Measurements from ENCODE around the gene ETS1. TPM values are rescaled to one million over a fixed set of nuclear protein-coding genes. Genes with fewer than 3 reads are reported as not detected.

The ETS1 gene
- total RNA-seq, 4 donors from 2014 or later = 16.8 to 24.9 (median 21.8) TPM

DNA sequence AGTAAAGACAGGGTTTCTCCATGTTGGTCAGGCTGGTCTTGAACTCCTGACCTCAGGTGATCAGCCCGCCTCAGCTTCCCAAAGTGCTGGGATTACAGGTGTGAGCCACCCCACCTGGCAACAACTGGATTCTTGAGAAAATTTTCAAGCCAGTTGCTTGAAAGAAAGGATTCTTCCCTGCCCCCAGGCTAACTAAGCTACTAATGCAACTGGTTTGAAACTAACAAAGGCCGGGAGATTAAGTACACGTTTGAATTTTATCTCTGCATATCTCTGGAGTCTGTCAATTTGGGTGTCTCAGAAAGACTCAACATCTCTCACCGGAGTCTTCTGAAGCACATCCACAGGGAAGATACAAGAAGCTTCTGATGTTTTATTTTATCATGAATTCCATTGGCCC, 10.7 kb upstream of the ETS1 start:
- no peak overlapping the region for H3K4me3 ChIP-seq
- DNase-seq = no peak
- no peak for ATAC-seq
- no peak for TF ChIP-seq POLR2A (IDR thresholded peaks at IDR 0.05)
- TF ChIP-seq, protein P1, sequence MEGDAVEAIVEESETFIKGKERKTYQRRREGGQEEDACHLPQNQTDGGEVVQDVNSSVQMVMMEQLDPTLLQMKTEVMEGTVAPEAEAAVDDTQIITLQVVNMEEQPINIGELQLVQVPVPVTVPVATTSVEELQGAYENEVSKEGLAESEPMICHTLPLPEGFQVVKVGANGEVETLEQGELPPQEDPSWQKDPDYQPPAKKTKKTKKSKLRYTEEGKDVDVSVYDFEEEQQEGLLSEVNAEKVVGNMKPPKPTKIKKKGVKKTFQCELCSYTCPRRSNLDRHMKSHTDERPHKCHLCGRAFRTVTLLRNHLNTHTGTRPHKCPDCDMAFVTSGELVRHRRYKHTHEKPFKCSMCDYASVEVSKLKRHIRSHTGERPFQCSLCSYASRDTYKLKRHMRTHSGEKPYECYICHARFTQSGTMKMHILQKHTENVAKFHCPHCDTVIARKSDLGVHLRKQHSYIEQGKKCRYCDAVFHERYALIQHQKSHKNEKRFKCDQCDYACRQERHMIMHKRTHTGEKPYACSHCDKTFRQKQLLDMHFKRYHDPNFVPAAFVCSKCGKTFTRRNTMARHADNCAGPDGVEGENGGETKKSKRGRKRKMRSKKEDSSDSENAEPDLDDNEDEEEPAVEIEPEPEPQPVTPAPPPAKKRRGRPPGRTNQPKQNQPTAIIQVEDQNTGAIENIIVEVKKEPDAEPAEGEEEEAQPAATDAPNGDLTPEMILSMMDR (IDR thresholded peaks at IDR 0.05 in 4 of 5, conservative IDR thresholded peaks at IDR 0.05 in 1 of 5) = no peak
- intact Hi-C loops (cut with DNase I; ENCODE audit: low total_unique reads) (no loop called here), in situ Hi-C loops (cut with MboI; ENCODE audit: low sequenced_read_pairs in 4 of 4) (no loop called here)
- H3K27ac ChIP-seq = no peak overlapping the region
- H3K9me3 ChIP-seq = no peaks in the 10 kb centered on the region
- H3K4me1 ChIP-seq = no peaks in the 10 kb centered on the region
- no peaks in the 10 kb centered on the region for H3K36me3 ChIP-seq
- no peaks in the 10 kb centered on the region for H3K27me3 ChIP-seq

DNA sequence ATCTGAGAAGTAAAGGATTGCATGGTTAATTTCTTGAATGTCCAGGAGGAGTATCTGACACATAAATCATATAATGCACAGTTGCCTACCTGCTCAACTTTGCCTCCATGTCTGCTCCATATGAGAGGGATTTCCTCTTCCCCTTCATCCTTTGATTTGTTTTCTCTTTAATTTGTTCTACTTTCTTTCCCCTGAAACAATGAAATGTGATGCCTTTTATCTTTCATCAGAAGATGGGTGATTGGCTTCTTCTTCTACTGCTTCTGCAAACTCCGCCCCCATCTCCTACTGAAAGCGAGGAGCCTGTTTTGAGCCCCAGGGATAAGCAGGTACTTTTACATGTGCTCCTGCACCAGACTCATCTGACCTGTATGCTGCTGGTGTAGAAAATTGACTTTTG, 9.9 kb upstream of the ETS1 start:
- H3K9me3 ChIP-seq = no peaks in the 10 kb centered on the region
- intact Hi-C loops (cut with DNase I; ENCODE audit: low total_unique reads) = no loop called here
- no peaks in the 10 kb centered on the region for H3K4me1 ChIP-seq
- DNase-seq (no peak), ATAC-seq (no peak)
- no peak overlapping the region for H3K27ac ChIP-seq
- no peak overlapping the region for H3K4me3 ChIP-seq
- H3K36me3 ChIP-seq = no peaks in the 10 kb centered on the region
- TF ChIP-seq, protein P1 (IDR thresholded peaks at IDR 0.05 in 4 of 5, conservative IDR thresholded peaks at IDR 0.05 in 1 of 5) = no peak
- no peak for TF ChIP-seq POLR2A (IDR thresholded peaks at IDR 0.05)
- in situ Hi-C loops (cut with MboI; ENCODE audit: low sequenced_read_pairs in 4 of 4) = no loop called here
- H3K27me3 ChIP-seq = no peaks in the 10 kb centered on the region

DNA sequence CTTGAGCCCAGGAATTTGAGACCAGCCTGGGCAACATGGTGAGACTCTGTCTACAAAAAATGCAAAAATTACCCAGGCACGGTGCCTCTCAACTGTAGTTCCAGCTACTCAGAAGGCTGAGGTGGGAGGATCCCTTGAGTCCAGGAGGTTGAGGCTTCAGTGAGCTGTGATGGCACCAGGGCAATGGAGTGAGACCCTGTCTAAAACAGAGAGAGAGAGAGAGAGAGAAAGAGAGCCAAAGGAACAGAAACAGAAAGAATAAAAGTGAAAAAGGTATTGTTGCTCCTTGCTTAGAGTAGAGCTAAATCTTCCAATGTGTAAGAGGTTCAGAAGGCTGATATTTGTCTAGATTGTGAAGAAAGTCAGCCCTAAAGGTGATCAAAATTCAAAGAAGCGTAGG, 8.9 kb upstream of the ETS1 start:
- no peak overlapping the region for H3K27ac ChIP-seq
- H3K9me3 ChIP-seq = no peaks in the 10 kb centered on the region
- no peaks in the 10 kb centered on the region for H3K27me3 ChIP-seq
- no peaks in the 10 kb centered on the region for H3K4me1 ChIP-seq
- H3K36me3 ChIP-seq = no peaks in the 10 kb centered on the region
- no peak overlapping the region for H3K4me3 ChIP-seq
- ATAC-seq (no peak), DNase-seq (no peak)
- TF ChIP-seq, protein P1 (IDR thresholded peaks at IDR 0.05 in 4 of 5, conservative IDR thresholded peaks at IDR 0.05 in 1 of 5) = no peak
- no peak for TF ChIP-seq POLR2A (IDR thresholded peaks at IDR 0.05)
- in situ Hi-C loops (cut with MboI; ENCODE audit: low sequenced_read_pairs in 4 of 4) = no loop called here
- intact Hi-C loops (cut with DNase I; ENCODE audit: low total_unique reads) = no loop called here

DNA sequence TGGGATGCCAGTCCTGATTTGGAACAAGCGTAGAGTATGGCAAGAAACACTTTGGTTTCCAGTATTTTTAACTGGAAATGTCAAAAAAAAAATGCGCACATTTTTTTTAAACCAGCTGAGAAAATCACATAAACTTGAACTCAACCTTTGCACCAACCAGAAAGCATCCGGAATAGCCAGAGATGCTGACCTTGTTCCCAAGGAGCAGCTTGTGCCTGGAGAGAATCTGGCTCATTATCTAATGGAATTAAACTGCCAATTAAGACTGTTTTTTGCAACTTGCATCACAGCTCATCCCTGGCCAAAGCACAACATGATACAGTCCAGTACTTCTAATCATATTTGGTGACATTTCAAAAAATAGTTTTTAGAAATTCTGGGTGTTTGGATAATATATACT, 8.4 kb upstream of the ETS1 start:
- no peaks in the 10 kb centered on the region for H3K4me1 ChIP-seq
- ATAC-seq = no peak

DNA sequence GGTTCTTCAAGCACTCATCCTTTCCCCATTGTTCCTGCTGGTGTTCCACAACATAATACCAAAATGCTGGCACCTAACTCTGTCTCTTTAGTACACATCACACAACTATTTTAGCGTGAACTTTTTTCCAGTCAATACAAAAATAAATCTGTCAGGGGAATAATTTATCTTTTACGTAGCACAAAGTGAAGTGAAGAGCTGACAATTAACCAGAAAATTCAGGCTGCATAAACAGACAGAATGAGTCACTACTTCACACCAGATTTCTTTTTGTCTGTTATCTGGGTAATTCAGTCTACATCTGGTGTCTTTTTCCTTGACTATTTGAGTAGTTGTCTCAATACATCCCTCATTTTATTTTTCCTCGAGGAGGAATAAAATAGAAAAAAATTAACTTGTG, 7.9 kb upstream of the ETS1 start:
- DNase-seq = no peak
- intact Hi-C loops (cut with DNase I; ENCODE audit: low total_unique reads) = no loop called here
- in situ Hi-C loops (cut with MboI; ENCODE audit: low sequenced_read_pairs in 4 of 4) = no loop called here
- no peak for ATAC-seq
- Histone ChIP-seq H3K9me3 (no peaks in the 10 kb centered on the region), H3K4me3 (no peak overlapping the region), H3K27ac (no peak overlapping the region), H3K36me3 (no peaks in the 10 kb centered on the region), H3K4me1 (no peaks in the 10 kb centered on the region), H3K27me3 (no peaks in the 10 kb centered on the region)
- TF ChIP-seq, protein P1 (IDR thresholded peaks at IDR 0.05 in 4 of 5, conservative IDR thresholded peaks at IDR 0.05 in 1 of 5) = no peak
- TF ChIP-seq POLR2A (IDR thresholded peaks at IDR 0.05) = no peak

More for the DNA sequence above, 8.4 kb upstream of the ETS1 start:
- no peak overlapping the region for H3K4me3 ChIP-seq
- intact Hi-C loops (cut with DNase I; ENCODE audit: low total_unique reads) (no loop called here), in situ Hi-C loops (cut with MboI; ENCODE audit: low sequenced_read_pairs in 4 of 4) (no loop called here)
- H3K27ac ChIP-seq = no peak overlapping the region
- no peaks in the 10 kb centered on the region for H3K27me3 ChIP-seq
- H3K36me3 ChIP-seq = no peaks in the 10 kb centered on the region
- no peak for TF ChIP-seq POLR2A (IDR thresholded peaks at IDR 0.05)
- TF ChIP-seq, protein P1 (IDR thresholded peaks at IDR 0.05 in 4 of 5, conservative IDR thresholded peaks at IDR 0.05 in 1 of 5) = no peak
- DNase-seq = no peak
- no peaks in the 10 kb centered on the region for H3K9me3 ChIP-seq

All from gastrocnemius medialis (tissue), 4 donors.